GM20000 (cell line): ENCODE data around the gene FAM20B.
"Not testable (repeated sequence)": the region's sequence is repeated elsewhere in the genome, so short reads cannot be mapped to it uniquely, and the experiment has no call there.

Experiments used
- DNase-seq: peaks from one replicate; pipeline ENCODE4 v3.0.0; 2012; ENCODE audit warnings: low spot score
- CTCF ChIP-seq: IDR thresholded peaks from 2 replicates; pipeline ENCODE4 v1.5.1; 2012; ENCODE audit warnings: mild to moderate bottlenecking, control low read depth; ENCODE audit errors: extremely low read depth, missing control alignments

The FAM20B gene

GRCh38 chr1:179001451-179001850 is 24.2 kb upstream of the FAM20B start:
- no peak for DNase-seq
- TF ChIP-seq CTCF: no peak

DNA sequence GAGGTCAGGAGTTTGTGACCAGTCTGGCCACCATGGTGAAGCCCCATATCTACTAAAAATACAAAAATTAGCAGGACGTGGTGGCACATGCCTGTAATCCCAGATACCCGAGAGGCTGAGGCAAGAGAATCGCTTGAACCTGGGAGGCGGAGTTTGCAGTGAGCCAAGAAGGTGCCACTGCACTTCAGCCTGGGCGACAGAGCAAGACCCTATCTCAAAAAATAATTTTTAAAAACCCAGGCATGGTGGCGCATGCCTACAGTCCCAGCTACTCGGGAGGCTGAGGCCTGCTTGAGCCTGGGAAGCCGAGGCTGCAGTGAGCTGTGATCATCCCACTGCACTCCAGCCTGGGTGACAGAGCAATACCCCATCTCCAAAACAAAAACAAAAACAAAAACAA is 23.6 kb upstream of the FAM20B start:
- not testable (repeated sequence) for DNase-seq

- TF ChIP-seq CTCF: peak; percentile 83
Observed at GRCh38 chr1:179002552-179003345, 22.9 kb upstream of the FAM20B start.

DNA sequence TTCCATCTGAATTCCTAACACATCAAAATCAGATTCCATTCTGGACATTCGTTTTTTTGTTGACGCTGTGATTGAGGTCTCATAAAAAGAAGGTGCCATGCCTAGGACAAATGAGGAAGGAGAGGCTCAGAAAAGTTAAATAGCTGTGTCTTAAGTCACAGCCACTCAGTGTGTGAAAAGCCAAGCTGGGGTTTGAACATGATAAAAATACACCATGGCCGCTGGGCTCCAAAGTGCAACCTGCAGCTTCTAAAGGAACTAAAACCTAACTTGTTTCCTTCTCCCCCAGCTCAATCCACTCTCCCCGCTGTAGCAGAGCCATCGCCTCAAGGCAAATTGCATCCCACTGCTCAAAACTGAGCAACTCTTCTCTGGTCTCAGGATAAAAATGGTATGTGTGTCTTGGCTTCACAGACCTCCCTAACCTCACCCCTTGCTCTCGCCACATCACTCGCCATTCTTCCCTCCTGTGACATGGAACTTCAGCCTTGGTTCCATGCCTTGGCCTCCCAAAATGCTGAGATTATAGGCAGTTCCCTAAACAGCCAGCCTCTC is 22.1 kb upstream of the FAM20B start:
- no peak for DNase-seq
- no peak for TF ChIP-seq CTCF

More at GRCh38 chr1:179002552-179003345, 22.9 kb upstream of the FAM20B start:
- DNase-seq: peak; percentile 61

DNA sequence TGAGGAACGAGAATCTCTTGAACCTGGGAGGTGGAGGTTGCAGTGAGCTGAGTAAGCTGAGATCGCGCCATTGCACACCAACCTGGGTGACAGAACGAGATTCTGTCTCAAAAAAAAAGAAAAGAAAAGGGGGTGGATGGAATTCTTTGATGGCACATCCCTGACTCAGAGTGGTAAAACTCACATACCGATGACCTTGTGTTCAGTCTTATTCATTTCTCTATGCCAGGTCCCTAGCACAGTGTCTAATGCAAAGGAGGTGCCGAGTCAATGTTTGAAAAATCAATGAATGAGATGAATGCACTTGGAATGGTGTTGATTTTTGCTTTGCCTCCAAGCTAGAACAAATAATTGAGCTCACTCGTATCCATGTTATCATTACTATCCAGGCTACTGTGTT is 18.5 kb upstream of the FAM20B start:
- TF ChIP-seq CTCF: no peak
- no peak for DNase-seq

GRCh38 chr1:179010671-179011070 is 15.0 kb upstream of the FAM20B start:
- TF ChIP-seq CTCF: no peak

DNA sequence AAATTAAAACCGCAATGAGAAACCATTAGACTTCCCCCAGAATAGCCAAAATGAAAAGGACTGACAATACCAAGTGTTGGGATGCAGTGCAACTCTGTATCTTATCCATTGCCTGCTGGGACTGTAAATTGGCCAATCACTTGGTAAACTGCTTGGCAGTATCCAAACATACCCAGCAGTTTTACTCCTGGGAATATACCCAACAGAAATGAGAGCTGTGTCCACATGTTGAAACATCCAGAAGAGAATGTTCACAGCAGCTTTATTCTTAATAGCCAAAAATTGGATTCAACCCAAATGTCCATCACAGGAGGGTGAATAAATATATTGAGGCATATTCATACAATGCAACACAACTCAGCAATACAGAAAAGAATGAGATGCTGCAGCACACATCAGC is 13.7 kb upstream of the FAM20B start:
- DNase-seq: no peak
- TF ChIP-seq CTCF: no peak

More at GRCh38 chr1:179010671-179011070, 15.0 kb upstream of the FAM20B start:
- DNase-seq: no peak

DNA sequence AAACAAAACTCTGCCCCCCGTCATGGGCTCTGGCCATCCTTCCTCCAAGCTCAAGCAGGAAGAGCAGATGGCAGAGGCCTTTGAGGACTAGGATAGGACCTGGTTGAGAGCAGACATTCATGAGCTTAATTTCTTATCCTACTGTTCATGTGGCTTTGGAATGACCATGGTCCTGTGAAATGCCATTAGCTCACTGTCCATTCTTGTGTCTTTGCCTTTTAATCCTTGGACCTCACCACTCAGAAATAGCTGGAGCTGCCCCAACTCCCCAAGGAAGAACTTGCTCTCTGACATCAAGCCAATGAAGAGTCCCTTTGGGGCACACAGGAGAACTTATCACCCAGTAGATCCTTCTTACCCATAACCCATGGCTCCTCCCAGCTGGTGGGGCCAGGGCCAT is 11.6 kb upstream of the FAM20B start:
- DNase-seq: no peak
- no peak for TF ChIP-seq CTCF
